Muscle of arm (tissue), 12 donors: ENCODE measurements around the gene SLC35G4. TPM values are rescaled to one million over a fixed set of nuclear protein-coding genes. Genes with fewer than 3 reads are reported as not detected.
"Not testable (repeated sequence)": the region's sequence is repeated elsewhere in the genome, so short reads cannot be mapped to it uniquely, and the experiment has no call there.

Experiments
- DNase-seq: peaks from one replicate; pipeline ENCODE4 v3.0.0-alpha.2; 2013
- polyA plus RNA-seq, 12 donors: library from polyadenylated mRNA; unstranded; fragments of 120-200 nt; gene quantifications; one replicate each; pipeline ENCODE4 v1.2.1, GENCODE V29; 2013; ENCODE audit not compliant: insufficient read length in 12 of 12

Gene SLC35G4
- polyA plus RNA-seq, 12 donors: not detected

DNA sequence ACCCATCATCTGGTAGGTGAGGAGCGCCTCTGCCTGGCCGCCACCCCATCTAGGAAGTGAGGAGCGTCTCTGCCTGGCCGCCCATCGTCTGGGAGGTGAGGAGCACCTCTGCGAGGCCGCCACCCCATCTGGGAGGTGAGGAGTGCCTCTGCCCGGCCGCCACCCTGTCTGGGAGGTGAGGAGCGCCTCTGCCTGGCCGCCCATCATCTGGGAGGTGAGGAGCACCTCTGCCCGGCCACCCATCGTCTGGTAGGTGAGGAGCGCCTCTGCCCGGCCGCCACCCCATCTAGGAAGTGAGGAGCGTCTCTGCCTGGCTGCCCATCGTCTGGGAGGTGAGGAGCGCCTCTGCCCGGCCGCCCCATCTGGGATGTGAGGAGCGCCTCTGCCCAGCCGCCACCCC, 4.2 kb downstream of the SLC35G4 start:
- DNase-seq: not testable (repeated sequence)

DNA sequence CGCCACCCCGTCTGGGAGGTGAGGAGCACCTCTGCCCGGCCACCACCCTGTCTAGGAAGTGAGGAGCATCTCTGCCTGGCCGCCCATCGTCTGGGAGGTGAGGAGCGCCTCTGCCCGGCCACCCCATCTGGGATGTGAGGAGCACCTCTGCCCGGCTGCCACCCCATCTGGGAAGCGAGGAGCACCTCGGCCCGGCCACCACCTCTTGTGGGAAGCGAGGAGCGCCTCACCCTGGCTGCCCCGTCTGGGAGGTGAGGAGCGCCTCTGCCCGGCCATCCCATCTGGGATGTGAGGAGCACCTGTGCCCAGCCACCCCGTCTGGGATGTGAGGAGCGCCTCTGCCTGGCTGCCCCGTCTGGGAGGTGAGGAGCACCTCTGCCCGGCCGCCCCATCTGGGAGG, 4.6 kb downstream of the SLC35G4 start:
- not testable (repeated sequence) for DNase-seq

DNA sequence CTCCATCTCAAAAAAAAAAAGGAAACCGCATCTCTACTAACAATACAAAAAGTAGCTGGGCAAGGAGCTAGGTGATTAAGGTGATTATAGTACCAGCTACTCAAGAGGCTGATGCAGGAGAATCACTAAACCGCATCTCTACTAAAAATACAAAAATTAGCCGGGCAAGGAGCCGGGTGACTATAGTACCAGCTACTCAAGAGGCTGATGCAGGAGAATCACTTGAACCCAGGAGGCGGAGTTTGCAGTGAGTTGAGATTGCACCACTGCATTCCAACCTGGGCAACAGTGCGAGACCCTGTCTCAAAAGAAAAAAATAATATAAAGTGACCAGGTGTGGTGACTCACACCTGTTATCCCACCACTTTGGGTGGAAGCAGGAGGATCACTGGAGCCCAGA, 5.6 kb downstream of the SLC35G4 start:
- DNase-seq: not testable (repeated sequence)

DNA sequence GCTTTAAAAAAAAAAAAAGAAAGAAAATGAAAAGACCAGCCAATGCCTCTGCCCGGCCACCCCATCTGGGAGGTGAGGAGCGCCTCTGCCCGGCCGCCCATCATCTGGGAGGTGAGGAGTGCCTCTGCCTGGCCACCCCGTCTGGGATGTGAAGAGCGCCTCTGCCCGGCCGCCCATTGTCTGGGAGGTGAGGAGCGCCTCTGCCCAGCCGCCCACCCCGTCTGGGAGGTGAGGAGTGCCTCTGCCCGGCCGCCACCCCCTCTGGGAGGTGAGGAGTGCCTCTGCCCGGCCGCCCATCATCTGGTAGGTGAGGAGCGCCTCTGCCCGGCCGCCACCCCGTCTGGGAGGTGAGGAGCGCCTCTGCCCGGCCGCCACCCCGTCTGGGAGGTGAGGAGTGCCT, 37.9 kb downstream of the SLC35G4 start:
- DNase-seq: not testable (repeated sequence)

DNA sequence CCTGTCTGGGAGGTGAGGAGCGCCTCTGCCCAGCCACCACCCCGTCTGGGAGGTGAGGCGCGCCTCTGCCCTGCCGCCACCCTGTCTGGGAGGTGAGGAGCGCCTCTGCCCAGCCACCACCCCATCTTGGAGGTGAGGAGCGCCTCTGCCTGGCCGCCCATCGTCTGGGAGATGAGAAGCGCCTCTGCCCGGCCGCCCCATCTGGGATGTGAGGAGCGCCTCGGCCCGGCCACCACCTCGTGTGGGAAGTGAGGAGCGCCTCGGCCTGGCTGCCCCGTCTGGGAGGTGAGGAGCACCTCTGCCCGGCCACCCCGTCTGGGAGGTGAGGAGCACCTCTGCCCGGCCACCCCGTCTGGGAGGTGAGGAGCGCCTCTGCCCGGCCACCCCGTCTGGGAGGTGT, 38.4 kb downstream of the SLC35G4 start:
- DNase-seq: not testable (repeated sequence)

DNA sequence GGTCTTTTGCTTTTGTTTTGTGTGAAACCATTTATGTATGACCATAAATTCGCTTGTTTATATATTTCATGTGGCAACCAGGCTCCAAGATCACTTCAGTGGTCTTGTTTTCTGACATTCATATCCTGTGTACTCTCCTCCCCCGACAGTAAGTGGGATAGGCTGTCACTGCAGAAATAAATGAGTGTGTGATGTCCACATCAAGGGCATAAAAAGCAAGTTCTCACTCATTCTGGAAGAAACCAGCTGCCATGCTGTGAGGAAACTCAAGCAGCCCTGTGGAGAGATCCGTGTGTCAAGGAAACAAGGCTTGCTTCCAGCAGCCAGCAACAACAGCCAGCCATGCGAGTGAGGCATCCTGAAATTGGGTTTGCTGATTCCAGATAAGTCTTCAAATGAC, 40.4 kb downstream of the SLC35G4 start:
- no peak for DNase-seq

DNA sequence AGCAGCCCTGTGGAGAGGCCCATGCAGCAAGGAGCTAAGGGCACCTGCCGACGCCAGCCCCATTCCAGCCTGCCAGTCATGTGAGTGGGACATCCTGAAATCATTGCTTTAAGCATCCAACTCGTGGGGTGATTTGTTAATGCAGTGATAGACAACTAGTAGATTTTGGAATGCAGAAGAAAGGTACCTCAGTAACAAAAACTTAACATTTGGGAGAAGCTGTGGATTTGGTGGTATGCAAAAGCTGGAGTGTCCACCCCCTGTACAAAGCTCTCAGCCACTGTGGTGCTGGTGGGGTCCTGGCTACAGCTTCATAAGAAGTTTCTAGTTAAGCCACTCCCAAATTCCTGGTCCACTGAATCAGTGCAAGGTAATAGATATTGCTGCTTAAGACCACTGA, 42.5 kb downstream of the SLC35G4 start:
- DNase-seq: no peak

DNA sequence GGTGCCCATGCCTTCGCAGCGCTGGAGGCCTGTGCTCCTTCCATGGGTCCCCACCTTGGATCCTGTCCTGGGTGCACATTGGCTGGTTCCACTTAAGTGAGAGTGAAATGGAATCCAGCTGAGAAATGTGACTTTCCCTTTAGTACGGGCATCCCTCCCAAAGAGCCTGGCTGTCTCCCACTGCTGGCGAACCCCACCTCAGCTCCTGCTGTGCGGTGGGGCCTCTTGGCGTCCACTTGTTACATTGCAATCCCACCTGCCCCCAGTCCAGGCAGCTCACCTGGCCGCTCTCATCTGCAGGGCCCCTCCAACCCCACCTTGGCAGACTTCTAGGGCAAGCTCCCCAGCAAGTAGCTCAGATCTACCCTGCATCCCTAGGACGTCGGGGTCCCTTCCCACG, 44.1 kb downstream of the SLC35G4 start:
- no peak for DNase-seq

DNA sequence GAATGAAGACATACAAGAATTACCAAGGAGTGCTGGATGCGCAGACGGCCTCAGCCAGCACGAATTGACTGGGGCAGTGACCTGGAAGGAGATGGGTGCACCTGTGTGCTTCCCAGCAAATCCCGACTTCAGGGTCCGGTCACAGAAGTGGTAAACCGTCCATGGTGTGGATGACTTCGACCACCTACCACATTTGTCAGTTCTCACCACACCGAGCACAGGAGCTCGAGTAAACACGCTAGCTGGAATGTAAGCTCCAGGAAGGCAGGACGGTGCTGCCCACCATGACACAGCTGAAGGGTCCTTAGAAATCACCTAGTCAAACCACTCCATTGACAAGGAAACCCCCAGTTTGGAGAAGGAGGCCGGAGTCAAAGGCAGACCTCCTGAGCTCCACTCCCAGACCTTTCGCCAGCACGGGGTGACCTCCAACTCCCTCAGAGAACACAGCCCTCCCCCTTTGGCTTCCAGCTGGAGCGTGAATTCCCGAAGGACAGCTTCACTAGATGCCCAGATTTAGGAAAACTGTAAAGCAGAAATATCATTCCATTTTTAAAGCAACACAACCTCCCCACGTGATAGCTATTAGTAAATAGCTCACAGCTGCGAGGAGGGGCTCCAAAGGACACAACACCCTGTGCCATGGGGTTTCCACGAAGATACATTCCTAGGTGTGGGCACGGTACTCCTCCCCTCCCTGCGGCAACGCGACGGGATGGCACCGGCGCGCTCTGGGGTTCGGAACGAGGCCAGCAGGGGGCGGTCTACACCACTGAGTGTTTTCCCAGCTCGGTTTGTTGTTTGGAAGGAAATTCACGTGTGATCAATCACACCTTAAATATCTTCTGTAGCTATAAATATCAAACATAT, 45.6 kb downstream of the SLC35G4 start:
- DNase-seq: peak; percentile 15

DNA sequence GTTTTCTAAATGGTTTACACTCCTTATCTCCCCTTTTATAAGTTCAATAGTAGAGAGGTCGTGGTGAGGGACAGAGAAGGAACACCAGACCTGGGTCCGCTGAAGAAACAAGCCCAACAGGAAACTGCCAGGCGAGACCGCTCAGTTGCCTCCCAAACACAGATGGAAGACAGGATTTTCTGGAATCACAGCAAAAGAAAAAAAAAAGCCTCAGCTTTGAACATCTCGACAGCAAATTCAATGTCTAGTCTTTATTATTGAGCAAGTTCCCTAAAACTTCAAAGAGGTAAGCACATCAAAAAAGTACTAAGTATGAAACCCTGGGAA, 46.2 kb downstream of the SLC35G4 start:
- DNase-seq: no peak

DNA sequence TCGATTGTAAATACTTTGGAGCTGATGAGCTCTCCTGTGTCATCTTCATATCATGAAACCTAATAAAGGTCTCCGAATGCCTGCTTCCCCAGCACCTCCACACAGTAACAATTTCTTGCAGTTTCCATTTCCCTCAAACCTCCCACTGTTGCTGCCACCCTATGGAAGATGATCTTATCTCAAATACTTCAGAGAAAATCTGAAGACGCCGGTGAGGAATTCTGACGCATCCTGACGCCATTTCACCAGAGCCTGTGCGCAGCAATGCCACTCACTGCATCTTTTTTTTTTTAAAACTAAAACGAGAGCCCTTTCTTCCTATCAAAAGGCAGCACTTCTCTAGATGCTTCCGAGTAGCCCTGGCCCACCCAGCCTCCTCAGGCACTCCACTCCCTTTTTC, 47.8 kb downstream of the SLC35G4 start:
- no peak for DNase-seq

DNA sequence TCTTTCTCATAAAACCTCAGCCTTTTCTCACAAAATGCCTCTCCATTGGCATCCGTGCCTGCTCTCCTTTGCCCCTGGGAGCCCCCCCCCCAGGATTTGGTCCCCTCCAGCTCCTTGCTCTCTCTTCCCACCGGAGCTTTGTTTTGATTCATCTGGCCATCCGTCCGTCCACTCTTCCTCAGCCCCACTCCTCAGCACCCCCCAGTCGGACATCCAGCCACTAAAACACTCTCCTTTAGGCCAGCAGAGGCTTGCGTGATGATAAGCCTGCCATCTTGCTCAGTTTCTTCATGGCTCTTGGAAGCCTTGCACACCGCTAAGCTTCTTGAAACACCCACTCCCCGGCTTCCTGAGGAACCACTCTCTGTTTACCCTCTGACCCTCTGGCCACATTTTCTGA, 48.2 kb downstream of the SLC35G4 start:
- no peak for DNase-seq

DNA sequence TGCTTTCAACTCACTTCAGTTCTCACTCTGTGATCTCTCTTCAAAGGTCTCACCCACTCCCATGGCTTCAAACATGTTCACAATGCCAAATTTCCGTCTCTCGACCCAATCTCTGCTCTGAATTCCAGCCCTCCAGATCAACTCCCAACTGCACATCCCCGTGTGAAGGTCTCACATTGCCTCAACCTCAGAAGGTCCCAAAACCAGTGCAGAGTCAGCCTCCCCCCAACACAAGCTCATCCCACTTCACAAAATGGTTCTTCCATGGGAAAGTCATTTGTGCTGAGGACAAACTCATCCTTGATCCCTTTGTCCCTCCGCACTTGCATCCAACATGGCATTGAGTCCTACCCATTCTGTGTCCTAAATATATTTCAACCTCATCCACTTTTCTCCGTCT, 48.6 kb downstream of the SLC35G4 start:
- no peak for DNase-seq

DNA sequence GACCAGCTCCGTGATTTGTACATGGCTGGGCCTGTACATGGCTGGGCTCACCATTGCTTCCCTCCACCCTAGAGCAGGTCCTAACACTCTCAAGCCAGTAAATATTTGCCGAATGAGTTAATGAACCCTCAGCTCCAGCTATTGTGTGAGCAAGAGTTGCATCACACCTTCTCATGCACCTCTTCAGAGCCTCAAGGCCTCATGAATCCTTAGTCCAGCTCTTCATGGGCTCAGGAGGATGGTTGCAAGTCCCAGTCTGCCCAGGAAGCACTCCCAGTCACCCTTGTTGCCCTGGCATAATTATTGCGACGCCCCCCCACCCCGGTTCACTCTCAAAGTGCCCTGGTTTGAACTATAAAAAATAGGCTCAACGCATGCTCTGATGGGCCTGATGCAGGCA, 49.6 kb downstream of the SLC35G4 start:
- DNase-seq: no peak

Other genes with a start within 250 kb of the SLC35G4 start
- 1 to 10 TPM in 11 of 12 donors, not detected in 1; 1.1 to 6.9 (median 2.1) TPM for gene GNAL, start 79.7 kb downstream of the SLC35G4 start, polyA plus RNA-seq
- 10 to 100 TPM in 11 of 12 donors, not detected in 1; 21.9 to 30.5 (median 23.0) TPM for gene CHMP1B, start 241.8 kb downstream of the SLC35G4 start, polyA plus RNA-seq